Lower lobe of right lung (tissue), 2 donors: ENCODE results near the gene ALKBH6. TPM values are rescaled to one million over a fixed set of nuclear protein-coding genes. Genes with fewer than 3 reads are reported as not detected.
"Not testable (repeated sequence)": the region's sequence is repeated elsewhere in the genome, so short reads cannot be mapped to it uniquely, and the experiment has no call there.

Source experiments
- ATAC-seq, 2 donors: fragments of 200-7000 bp; cut with Tn5 transposase; one replicate each; pipeline ENCODE4 v1.9.1; 2020 to 2022; ENCODE audit warnings: mild to moderate bottlenecking in 2 of 2, moderate library complexity in 2 of 2
- DNase-seq: peaks from one replicate; pipeline ENCODE4 v3.0.0-alpha.2; 2020
- H3K27ac ChIP-seq: fragments of 200-600 bp; one replicate; pipeline ENCODE4 v1.8.0; 2022
- H3K27me3 ChIP-seq: fragments of 200-600 bp; one replicate; pipeline ENCODE4 v1.8.0; 2022; ENCODE audit warnings: low read depth
- H3K36me3 ChIP-seq: fragments of 200-600 bp; one replicate; pipeline ENCODE4 v1.8.0; 2022; ENCODE audit warnings: mild to moderate bottlenecking
- H3K4me1 ChIP-seq: fragments of 200-600 bp; one replicate; pipeline ENCODE4 v1.8.0; 2022
- H3K4me3 ChIP-seq: fragments of 200-600 bp; one replicate; pipeline ENCODE4 v1.8.0; 2022; ENCODE audit warnings: mild to moderate bottlenecking
- H3K9me3 ChIP-seq: fragments of 200-600 bp; one replicate; pipeline ENCODE4 v1.8.0; 2022
- intact Hi-C: fragments of 100-400 bp; cut with DNase I; formaldehyde crosslinking; loops from one replicate; pipeline ENCODE4 v1.11.0; 2022
- total RNA-seq: library from RNA; stranded (reverse); fragmentation: NEBNext Ultra II Directional; extraction: Animal tissue kit (Norgen Biotek cat#: 25700); gene quantifications from one replicate; pipeline ENCODE4 v1.2.1, GENCODE V29; 2021
- TF ChIP-seq, protein P1 (sequence below): fragments of 200-600 bp; IDR thresholded peaks from one replicate; pipeline ENCODE4 v1.8.0; 2022; ENCODE audit warnings: antibody characterized with exemption, mild to moderate bottlenecking
- donor health status: DM: no; HTN: yes; CAD: no; lungs with severe emphysema.

The ALKBH6 gene
- total RNA-seq, 1 donor from 2014 or later: 21.0 TPM

DNA sequence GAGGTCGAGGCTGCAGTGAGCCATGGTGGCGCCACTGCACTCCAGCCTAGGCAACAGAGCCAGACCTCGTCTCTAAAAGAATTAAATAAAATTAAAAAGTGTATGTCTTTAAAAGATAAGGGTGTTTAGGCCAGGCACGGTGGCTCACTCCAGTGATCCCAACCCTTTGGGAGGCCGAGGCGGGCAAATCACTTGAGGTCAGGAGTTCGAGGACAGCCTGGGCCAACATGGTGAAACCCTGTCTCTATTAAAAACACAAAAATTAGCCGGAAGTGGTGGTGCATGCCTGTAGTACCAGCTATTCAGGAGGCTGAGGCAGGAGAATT lies 26.5 kb downstream of the ALKBH6 start:
- Histone ChIP-seq H3K36me3 (no peaks in the 10 kb centered on the region), H3K27me3 (peaks cover 27% of the 10 kb centered on the region), H3K4me1 (peaks cover 8% of the 10 kb centered on the region), H3K9me3 (no peaks in the 10 kb centered on the region), H3K27ac (no peak overlapping the region), H3K4me3 (peak overlapping the region; percentile 38)
- TF ChIP-seq, protein P1, sequence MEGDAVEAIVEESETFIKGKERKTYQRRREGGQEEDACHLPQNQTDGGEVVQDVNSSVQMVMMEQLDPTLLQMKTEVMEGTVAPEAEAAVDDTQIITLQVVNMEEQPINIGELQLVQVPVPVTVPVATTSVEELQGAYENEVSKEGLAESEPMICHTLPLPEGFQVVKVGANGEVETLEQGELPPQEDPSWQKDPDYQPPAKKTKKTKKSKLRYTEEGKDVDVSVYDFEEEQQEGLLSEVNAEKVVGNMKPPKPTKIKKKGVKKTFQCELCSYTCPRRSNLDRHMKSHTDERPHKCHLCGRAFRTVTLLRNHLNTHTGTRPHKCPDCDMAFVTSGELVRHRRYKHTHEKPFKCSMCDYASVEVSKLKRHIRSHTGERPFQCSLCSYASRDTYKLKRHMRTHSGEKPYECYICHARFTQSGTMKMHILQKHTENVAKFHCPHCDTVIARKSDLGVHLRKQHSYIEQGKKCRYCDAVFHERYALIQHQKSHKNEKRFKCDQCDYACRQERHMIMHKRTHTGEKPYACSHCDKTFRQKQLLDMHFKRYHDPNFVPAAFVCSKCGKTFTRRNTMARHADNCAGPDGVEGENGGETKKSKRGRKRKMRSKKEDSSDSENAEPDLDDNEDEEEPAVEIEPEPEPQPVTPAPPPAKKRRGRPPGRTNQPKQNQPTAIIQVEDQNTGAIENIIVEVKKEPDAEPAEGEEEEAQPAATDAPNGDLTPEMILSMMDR: no peak
- intact Hi-C loops: no loop called here
- DNase-seq (no peak), ATAC-seq (no peak)

DNA sequence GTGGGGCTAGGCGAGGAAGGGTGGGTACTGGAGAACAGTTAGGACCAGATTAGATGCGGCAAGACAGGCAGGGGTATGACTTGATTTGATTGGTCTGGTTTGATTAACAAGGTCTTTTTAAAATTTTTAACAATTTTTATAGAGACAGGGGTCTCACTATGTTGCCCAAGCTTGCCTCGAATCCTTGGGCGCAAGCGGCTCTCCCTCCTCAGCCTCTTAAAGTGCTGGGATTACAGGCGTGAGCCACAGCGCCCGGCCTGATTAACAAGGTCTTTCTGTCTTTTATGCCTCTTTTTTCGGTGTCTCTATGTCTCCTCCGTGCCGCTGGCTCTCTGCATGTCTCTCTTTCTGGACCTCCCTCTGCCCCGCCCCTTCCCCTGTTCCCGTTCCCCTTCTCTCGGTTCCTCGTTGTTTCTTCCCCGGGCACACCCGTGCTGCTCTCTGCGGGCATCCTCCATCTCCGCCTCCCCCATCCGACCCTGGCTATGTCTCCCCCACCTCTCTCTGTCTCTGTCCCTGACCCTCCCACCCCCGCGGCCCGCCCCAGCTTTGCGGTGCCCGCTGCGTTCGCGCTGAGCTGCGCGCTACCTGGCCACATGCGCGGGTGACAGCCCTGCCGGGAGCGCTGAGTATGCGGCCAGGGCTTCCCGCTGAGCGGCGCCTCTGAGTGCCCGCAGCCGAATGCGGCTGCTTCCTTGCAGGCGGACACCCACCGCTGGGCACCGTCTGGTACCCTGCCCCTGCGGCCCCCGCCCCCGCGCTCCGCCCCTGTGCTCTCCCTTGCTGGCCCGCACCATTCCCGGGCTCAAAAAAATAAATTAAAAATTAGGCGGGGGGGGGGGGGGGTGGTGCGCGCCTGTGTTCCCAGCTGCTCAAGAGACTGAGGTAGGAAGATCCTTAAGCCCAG lies 27.1 kb downstream of the ALKBH6 start:
- Histone ChIP-seq H3K36me3 (no peaks in the 10 kb centered on the region), H3K27ac (no peak overlapping the region), H3K9me3 (no peaks in the 10 kb centered on the region), H3K4me1 (peaks cover 8% of the 10 kb centered on the region), H3K4me3 (peak overlapping the region; percentile 38), H3K27me3 (peaks cover 27% of the 10 kb centered on the region)
- ATAC-seq: peak; percentile 62 to 64
- DNase-seq: peak; percentile 68
- intact Hi-C loops: no loop called here
- TF ChIP-seq, protein P1: no peak

DNA sequence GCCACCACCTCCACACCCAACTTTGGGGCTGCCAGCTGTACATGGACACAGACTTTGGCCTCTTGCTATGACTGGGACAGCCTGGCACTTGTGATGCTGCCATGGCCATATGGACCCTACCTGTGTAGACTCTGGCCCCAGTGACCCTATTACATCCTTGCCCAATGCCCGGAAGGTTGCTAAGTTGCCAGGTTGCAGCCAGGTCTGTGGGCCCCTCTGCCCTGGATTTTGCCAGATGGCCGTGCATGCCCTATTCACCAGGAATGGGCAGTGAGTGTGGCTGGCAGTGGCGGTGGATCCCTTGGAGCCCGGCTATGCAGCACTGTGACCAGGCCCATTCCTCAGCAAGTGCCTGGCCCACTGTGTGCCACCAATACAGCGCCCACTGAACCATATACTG lies 27.9 kb downstream of the ALKBH6 start:
- H3K27ac ChIP-seq: no peak overlapping the region
- no peak for DNase-seq
- no peak overlapping the region for H3K4me3 ChIP-seq
- peaks cover 27% of the 10 kb centered on the region for H3K27me3 ChIP-seq
- no peaks in the 10 kb centered on the region for H3K9me3 ChIP-seq
- intact Hi-C loops: no loop called here
- H3K36me3 ChIP-seq: no peaks in the 10 kb centered on the region
- no peak for ATAC-seq
- TF ChIP-seq, protein P1: no peak
- peaks cover 8% of the 10 kb centered on the region for H3K4me1 ChIP-seq

DNA sequence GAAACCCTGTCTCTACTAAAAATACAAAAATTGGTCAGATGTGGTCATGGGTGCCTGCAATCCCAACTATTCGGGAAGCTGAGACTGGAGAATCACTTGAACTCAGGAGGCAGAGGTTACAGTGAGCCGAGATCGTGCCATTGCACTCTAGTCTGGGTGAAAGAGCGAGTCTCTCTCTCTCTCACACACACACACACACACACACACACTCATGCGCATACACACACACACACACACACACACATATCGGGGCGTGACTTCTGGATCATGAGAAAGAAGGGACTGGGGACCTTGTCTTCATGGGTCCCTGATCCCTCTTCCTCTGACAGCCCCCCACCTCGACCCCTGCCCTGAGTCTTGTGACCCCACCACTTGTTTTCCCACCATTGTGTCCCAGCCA lies 30.8 kb downstream of the ALKBH6 start:
- Histone ChIP-seq H3K4me1 (peaks cover 8% of the 10 kb centered on the region), H3K4me3 (no peak overlapping the region), H3K27me3 (peaks cover 33% of the 10 kb centered on the region), H3K27ac (no peak overlapping the region), H3K9me3 (no peaks in the 10 kb centered on the region), H3K36me3 (no peaks in the 10 kb centered on the region)
- ATAC-seq (no peak), DNase-seq (no peak)
- TF ChIP-seq, protein P1: no peak
- intact Hi-C loops: no loop called here

DNA sequence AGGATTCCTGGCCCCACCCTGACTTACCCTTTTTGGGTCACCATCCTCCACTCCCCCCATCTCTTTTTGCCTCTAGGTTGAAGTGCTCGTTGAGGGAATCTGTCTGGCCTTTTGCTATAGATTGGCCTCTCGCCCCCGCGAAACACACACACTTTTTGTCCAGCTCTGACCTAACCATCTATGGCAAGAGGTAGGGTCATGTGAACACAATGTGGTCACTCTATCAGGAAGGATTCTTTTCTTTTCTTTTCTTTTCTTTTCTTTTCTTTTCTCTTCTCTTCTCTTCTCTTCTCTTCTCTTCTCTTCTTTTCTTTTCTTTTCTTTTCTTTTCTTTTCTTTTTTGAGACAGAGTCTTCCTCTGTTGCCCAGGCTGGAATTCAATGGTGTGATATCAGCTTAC lies 33.0 kb downstream of the ALKBH6 start:
- peaks cover 20% of the 10 kb centered on the region for H3K27me3 ChIP-seq
- ATAC-seq: not testable (repeated sequence)

DNA sequence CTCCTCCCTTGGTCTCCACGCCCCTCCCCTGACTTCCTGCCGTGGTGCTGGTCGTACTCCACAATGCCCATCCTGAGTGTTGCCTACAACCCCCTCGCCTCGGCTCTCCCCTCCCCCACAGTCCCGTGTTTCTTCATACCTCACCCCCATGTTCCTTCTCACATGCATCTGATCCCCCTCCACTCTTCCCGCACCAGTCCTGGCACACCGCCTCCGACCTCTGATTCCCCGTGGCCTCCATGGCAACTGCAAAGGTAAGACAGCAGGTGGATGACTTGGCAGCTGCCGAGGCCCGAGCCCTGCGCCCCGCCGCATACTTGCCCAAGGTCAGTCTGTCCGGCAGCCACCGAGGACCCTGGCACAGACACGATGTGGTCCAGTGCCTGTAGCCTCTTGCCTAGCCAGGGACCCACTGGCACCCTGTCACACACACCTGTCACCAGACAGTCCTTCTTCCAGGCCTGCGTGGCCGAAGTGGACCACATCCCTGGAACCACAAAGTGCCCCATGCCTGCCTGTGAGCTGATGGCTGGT lies 35.1 kb downstream of the ALKBH6 start:
- H3K4me3 ChIP-seq: no peak overlapping the region
- intact Hi-C loops: no loop called here
- no peaks in the 10 kb centered on the region for H3K9me3 ChIP-seq
- peaks cover 23% of the 10 kb centered on the region for H3K27me3 ChIP-seq
- H3K4me1 ChIP-seq: no peaks in the 10 kb centered on the region
- DNase-seq (no peak), ATAC-seq (no peak)
- TF ChIP-seq, protein P1: no peak
- no peak overlapping the region for H3K27ac ChIP-seq
- no peaks in the 10 kb centered on the region for H3K36me3 ChIP-seq

More for the DNA sequence above, 33.0 kb downstream of the ALKBH6 start:
- H3K27ac ChIP-seq, H3K4me3 ChIP-seq, DNase-seq, H3K9me3 ChIP-seq, H3K36me3 ChIP-seq, H3K4me1 ChIP-seq, intact Hi-C loops: not testable (repeated sequence)
